IPS DF 19.7 (cell line): ENCODE results near the gene CD22.
A peak's percentile ranks its signal among the peaks of the same experiment; 100 is the strongest.

Source experiments
- DNase-seq: peaks from one replicate; pipeline ENCODE4 v3.0.0-alpha.2; 2013; ENCODE audit warnings: low read depth, low spot score

Gene CD22

GRCh38 chr19:35341006-35341405 lies 12.0 kb downstream of the CD22 start:
- no peak for DNase-seq

- DNase-seq: no peak
These were observed 12.7 kb downstream of the CD22 start for GRCh38 chr19:35341565-35342225.

DNA sequence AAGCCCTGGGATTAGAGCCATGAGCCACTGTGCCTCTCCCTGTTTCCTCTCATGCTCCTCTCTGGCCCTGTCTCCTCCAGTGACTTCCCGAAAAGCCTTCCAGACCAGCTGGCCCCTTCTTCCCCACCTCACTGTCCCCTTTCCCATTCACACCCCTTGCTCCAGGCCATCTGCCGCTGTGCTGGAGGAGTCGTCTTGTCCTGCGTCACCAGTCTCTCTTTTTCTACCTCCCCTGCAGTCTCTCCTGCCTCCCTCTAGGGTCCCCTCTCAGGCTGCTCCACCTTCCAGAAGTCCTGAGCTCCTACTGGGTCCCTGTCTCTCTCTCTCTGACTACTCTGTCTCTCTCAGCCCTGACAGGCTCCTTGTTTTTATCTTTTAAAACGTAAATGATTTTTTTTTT lies 13.4 kb downstream of the CD22 start:
- no peak for DNase-seq

- no peak for DNase-seq
These were observed 15.6 kb downstream of the CD22 start for GRCh38 chr19:35344511-35345031.

GRCh38 chr19:35345671-35346111 lies 16.7 kb downstream of the CD22 start:
- DNase-seq: no peak

- no peak for DNase-seq
These were observed 17.4 kb downstream of the CD22 start for GRCh38 chr19:35346193-35347052.

GRCh38 chr19:35347171-35347929 lies 18.4 kb downstream of the CD22 start, which contains the start of gene FFAR1:
Gene FFAR1 (plus strand): TSS chr19:35347902. CDS start chr19:35351552, 3,650 bp downstream.
- DNase-seq: no peak

DNA sequence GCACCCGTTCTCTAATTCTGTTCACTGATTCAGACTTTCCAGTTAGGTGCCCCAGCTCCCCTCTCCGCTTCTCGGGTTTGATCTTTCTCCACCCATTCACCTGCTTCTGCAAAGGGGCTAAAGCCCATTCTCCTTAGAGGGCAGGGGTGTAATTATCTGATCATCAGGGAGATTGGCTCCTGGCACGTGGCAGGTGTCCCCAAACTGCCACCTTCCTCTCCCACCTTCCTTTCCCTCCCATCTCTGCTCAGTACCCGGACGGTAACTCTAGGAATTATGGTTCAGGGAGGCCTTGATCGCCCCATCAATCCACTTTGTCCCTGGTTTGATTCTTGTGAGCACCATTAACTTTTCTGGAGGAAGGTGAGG lies 18.9 kb downstream of the CD22 start:
- DNase-seq: no peak

DNA sequence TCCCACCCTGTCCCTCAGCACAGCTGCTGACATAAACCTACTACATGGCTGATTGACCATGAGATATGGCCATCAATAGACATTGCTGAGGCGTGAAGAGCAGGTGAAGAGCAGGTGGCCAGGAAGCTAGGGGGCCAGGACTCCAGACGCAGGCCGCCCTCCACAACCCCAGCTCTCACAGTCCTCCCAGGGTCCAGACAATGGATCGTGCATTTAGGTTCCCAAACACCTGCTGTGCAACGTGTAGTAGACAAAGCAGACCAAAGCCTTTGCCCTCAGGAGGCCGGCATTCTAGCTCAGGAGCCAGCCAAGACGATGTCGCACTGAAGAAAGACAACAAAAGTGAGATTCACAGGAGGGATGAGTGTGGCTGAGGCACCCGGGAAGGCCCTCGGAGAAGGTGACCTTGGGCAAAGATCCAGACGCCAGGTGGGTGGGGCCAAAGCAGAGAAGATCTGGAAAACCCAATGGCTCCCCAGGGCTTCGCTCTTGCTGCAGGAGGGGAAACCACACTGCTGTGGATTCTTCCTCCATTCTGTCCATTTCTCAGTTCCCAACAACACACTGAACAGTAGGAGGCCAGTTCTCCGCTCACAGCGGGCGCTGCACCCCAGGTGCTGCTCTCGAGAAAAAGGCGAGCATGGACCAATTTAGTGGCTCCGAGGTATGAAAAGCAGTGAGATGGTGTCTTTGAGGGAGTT lies 20.1 kb downstream of the CD22 start:
- no peak for DNase-seq

DNA sequence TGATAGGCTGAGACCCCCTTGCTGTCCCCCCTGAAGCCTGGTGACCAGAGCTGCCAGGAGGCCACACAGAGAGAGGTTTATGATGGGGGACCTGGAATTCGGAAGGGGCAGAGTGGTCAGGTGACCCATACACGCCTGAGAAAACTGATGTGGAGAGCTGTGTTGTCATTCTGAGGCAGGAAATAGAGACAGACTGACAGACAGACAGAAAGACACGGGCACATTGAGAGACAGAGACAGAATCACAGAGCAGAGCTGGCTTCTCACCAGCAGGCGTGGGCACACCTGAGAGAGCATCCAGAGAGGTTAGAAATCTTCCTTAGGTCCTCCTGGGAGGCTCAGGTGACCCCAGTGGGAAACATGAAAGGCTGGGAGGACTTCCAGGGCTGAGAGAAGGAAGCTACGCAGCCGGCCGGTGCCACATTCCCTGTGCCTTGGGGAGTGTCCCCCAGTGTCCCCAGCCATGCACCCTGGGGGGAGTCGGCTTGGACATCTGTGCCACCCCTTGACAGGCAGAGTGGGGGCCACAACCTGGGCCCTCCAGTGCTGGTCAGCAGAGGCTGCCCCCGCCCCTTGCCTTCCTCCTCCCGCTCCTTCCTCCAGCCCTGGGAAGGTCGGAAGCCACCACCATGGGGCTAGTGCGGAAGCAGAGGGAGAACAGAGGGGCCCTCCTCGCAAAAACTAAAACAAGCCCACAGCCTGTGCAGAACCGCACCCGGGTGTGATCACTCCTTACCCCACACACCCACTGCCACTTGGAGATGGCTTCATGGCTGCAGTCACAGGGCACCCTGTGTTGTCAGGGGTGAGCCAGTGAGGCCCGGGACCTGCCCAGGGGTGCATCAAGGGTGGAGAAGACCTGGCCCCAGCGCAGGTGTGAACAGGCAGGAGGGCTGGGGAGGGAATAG lies 20.9 kb downstream of the CD22 start:
- DNase-seq: no peak

DNA sequence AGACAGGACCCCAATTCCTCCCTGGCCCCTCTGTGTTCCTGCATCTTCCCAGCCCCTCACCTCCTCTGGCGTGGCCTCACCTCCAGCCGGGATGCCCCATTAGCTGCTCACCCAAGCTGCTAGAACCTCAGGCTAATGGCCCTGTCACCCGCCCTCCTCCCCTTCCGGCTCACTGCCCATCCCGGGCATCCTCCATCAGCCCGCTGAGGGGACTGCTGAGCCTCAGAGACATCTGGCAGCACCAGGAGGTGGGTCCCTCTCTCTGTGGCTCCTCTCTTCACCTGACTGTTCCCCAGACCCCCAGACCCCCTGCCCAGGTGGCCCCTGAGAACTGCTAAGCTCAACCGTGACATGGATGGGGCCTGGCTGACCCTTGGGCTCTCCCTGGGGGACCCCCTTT lies 21.6 kb downstream of the CD22 start:
- no peak for DNase-seq

GRCh38 chr19:35351411-35352176 lies 22.6 kb downstream of the CD22 start:
- no peak for DNase-seq

DNA sequence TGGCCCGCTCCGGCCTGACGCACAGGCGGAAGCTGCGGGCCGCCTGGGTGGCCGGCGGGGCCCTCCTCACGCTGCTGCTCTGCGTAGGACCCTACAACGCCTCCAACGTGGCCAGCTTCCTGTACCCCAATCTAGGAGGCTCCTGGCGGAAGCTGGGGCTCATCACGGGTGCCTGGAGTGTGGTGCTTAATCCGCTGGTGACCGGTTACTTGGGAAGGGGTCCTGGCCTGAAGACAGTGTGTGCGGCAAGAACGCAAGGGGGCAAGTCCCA lies 23.1 kb downstream of the CD22 start:
- no peak for DNase-seq

GRCh38 chr19:35352448-35353304 lies 23.7 kb downstream of the CD22 start:
- peak; percentile 40 for DNase-seq

- DNase-seq: no peak
These were observed 24.6 kb downstream of the CD22 start for GRCh38 chr19:35353635-35354034.

DNA sequence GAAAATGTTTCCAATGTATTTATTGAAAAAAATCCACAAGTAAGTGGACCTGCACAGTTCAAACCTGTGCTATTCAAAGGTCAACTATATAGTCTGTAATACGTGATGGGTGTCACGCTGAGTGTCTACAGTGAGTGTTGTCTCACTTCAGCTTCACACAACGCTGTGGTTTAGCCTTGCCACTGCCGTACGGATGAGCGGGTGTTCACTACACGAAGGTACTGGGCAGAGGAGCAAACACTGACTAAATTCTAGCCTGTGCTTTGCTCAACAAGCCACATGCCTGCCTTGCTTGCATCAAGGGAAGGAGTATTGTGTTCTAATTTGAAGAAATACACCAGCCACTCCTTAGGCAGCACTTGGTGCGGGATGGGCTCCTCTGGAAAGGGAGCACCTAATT lies 25.9 kb downstream of the CD22 start:
- no peak for DNase-seq

DNA sequence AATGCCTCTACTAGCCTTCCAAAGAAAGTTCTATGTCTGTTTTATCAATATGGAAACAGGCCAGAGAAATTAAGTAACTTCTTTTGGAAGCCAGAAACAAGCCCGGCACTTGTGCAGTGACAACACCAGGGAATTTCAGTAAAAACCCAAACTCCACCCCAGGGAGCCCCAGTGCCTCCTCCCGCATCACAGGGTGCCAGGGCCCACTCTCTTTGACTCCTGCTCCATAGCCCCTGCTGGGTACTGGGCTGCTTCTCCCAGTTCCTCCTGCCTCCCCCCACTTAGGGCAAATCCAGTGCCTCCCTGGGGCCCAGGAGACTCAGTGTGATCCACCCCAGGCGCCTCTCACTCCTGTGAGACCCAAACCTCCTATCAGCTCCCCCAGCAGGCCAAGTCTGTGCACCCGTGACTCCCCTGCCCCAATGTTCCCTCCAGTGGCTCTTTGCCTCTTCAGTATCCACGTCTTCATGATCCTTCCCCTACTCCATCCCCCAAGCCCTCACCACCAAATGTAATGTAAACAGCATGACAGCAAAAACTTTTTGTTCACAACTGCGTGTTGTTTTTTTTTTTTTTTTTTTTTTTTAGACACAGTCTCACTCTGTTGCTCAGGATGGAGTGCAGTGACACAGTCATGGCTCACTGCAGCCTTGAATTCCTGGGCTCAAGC lies 26.9 kb downstream of the CD22 start:
- DNase-seq: no peak

DNA sequence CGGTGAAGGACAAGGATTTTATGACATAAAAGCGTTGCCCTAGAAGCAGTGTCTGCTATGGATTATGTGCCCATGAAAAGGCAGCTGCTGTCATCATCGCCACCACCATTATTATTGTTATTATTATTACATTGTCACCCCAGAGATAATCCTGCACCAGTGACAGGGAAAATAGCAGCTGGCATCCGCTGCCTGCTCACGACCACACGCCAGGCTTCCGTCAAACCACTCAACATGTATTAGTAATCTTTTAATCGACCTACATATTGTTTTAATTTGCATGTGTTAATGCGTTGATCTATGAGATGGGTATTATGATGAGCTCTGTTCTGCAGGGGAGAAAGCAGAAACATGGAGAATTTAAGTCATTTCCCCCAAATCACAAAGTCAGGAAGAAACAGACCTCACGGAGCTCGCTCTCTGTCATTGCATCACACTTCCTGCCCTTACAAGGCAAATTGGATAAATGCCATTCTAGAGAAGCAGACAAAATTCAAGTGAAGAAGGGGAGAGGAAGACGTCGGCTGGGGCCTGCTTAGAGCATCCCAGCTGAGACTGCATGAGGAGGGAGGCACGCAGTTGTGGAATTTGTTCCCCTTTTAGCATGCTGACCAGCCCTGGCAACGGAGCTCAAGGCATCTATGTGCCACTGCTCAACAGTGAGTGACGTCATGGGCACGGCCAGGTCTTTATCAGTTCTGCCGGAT lies 29.0 kb downstream of the CD22 start, which contains the start of gene FFAR3:
Gene FFAR3 (plus strand): TSS at position 594 of the 707 bp plus-strand sequence. CDS start 431 bp downstream, outside the sequence.
- DNase-seq: no peak
